Astrocyte (in vitro differentiated cells and primary cell): ENCODE results near the gene TGOLN2. TPM values are rescaled to one million over a fixed set of nuclear protein-coding genes. Genes with fewer than 3 reads are reported as not detected.

Experiments used
- DNase-seq: peaks from one replicate; pipeline ENCODE4 v3.0.0-alpha.2; 2010; ENCODE audit warnings: low read depth
- FAIRE-seq: peaks from 2 replicates; lab custom pipeline; 2011; peaks lifted over from hg19 to GRCh38; lab: Jason Lieb, UNC
- H2AFZ ChIP-seq: 2 replicates; pipeline ENCODE4 v1.6.0; 2012; ENCODE audit warnings: low read depth, low read length, inconsistent platforms
- H3K27ac ChIP-seq: 2 replicates; pipeline ENCODE4 v1.5.1; 2011; ENCODE audit warnings: low read depth, low read length, inconsistent platforms
- H3K27me3 ChIP-seq: 2 replicates; pipeline ENCODE4 v1.6.0; 2011; ENCODE audit warnings: low read length, inconsistent platforms; ENCODE audit not compliant: insufficient read depth
- H3K36me3 ChIP-seq: 2 replicates; pipeline ENCODE4 v1.5.1; 2011; ENCODE audit warnings: low read length, inconsistent platforms; ENCODE audit not compliant: insufficient read depth
- H3K4me1 ChIP-seq: 2 replicates; pipeline ENCODE4 v1.5.1; 2011; ENCODE audit warnings: low read length, inconsistent platforms; ENCODE audit not compliant: insufficient read depth
- H3K4me2 ChIP-seq: 2 replicates; pipeline ENCODE4 v1.6.0; 2012; ENCODE audit warnings: low read length, inconsistent platforms
- H3K4me3 ChIP-seq: 2 replicates; pipeline ENCODE4 v1.5.1; 2011; ENCODE audit warnings: low read depth, mild to moderate bottlenecking, low read length, inconsistent platforms; ENCODE audit not compliant: insufficient read depth
- H3K79me2 ChIP-seq: 2 replicates; pipeline ENCODE4 v1.6.0; 2012; ENCODE audit warnings: mild to moderate bottlenecking, low read length, inconsistent platforms; ENCODE audit not compliant: insufficient read depth
- H3K9ac ChIP-seq: 2 replicates; pipeline ENCODE4 v1.6.0; 2012; ENCODE audit warnings: mild to moderate bottlenecking, low read length, inconsistent platforms
- H3K9me3 ChIP-seq: 2 replicates; pipeline ENCODE4 v1.5.1; 2012; ENCODE audit warnings: low read depth, mild to moderate bottlenecking, low read length, inconsistent platforms; ENCODE audit not compliant: insufficient read depth
- H4K20me1 ChIP-seq: 2 replicates; pipeline ENCODE4 v1.6.0; 2012; ENCODE audit warnings: low read length, inconsistent platforms; ENCODE audit not compliant: insufficient read depth
- H3K27ac Mint-ChIP-seq: one replicate; pipeline ENCODE4 v1.8.0; 2021; ENCODE audit warnings: mild to moderate bottlenecking, mixed read lengths; ENCODE audit not compliant: unreplicated experiment
- H3K27me3 Mint-ChIP-seq: one replicate; pipeline ENCODE4 v1.8.0; 2021; ENCODE audit warnings: low read depth, mixed read lengths; ENCODE audit not compliant: unreplicated experiment
- H3K36me3 Mint-ChIP-seq: one replicate; pipeline ENCODE4 v1.8.0; 2021; ENCODE audit warnings: low read depth, mixed read lengths; ENCODE audit not compliant: unreplicated experiment
- H3K4me1 Mint-ChIP-seq: one replicate; pipeline ENCODE4 v1.8.0; 2021; ENCODE audit warnings: low read depth, mixed read lengths; ENCODE audit not compliant: unreplicated experiment
- H3K4me3 Mint-ChIP-seq: one replicate; pipeline ENCODE4 v1.8.0; 2021; ENCODE audit warnings: mild to moderate bottlenecking, moderate library complexity, mixed read lengths; ENCODE audit not compliant: unreplicated experiment
- H3K9me3 Mint-ChIP-seq: one replicate; pipeline ENCODE4 v1.8.0; 2021; ENCODE audit warnings: mild to moderate bottlenecking, mixed read lengths; ENCODE audit not compliant: unreplicated experiment
- EZH2 ChIP-seq: IDR thresholded peaks from 2 replicates; pipeline ENCODE4 v1.6.1; 2012; ENCODE audit warnings: mild to moderate bottlenecking, low read length, inconsistent platforms; ENCODE audit not compliant: insufficient read depth
- total RNA-seq: library from RNA; stranded (reverse); gene quantifications from 2 replicates; pipeline ENCODE4 v1.2.1, GENCODE V29; 2021
- TF ChIP-seq, protein P1 (sequence below): IDR thresholded peaks from 2 replicates; pipeline ENCODE4 v1.5.1; 2011; ENCODE audit warnings: low read depth, mild to moderate bottlenecking, inconsistent platforms, low read length, moderate library complexity; ENCODE audit not compliant: insufficient read depth

The TGOLN2 gene
- total RNA-seq, 1 donor from 2014 or later: 86.7 TPM

GRCh38 chr2:85273738-85274731 is 53.8 kb downstream of the TGOLN2 start:
- peak; percentile 75 for FAIRE-seq
- Histone ChIP-seq H3K9ac (no peak overlapping the region), H3K79me2 (no peaks in the 10 kb centered on the region), H3K9me3 (no peaks in the 10 kb centered on the region), H4K20me1 (no peaks in the 10 kb centered on the region), H3K36me3 (no peaks in the 10 kb centered on the region), H2AFZ (no peak overlapping the region), H3K4me2 (peak overlapping the region; percentile 48), H3K27me3 (no peaks in the 10 kb centered on the region), H3K4me1 (peaks cover 39% of the 10 kb centered on the region), H3K4me3 (no peak overlapping the region), H3K27ac (no peak overlapping the region)
- no peaks in the 10 kb centered on the region for H3K9me3 Mint-ChIP-seq
- H3K4me3 Mint-ChIP-seq: no peak overlapping the region
- peaks cover 22% of the 10 kb centered on the region for H3K4me1 Mint-ChIP-seq
- H3K36me3 Mint-ChIP-seq: peaks cover 7% of the 10 kb centered on the region
- TF ChIP-seq, protein P1, sequence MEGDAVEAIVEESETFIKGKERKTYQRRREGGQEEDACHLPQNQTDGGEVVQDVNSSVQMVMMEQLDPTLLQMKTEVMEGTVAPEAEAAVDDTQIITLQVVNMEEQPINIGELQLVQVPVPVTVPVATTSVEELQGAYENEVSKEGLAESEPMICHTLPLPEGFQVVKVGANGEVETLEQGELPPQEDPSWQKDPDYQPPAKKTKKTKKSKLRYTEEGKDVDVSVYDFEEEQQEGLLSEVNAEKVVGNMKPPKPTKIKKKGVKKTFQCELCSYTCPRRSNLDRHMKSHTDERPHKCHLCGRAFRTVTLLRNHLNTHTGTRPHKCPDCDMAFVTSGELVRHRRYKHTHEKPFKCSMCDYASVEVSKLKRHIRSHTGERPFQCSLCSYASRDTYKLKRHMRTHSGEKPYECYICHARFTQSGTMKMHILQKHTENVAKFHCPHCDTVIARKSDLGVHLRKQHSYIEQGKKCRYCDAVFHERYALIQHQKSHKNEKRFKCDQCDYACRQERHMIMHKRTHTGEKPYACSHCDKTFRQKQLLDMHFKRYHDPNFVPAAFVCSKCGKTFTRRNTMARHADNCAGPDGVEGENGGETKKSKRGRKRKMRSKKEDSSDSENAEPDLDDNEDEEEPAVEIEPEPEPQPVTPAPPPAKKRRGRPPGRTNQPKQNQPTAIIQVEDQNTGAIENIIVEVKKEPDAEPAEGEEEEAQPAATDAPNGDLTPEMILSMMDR: no peak
- no peak for TF ChIP-seq EZH2
- H3K27me3 Mint-ChIP-seq: no peaks in the 10 kb centered on the region
- H3K27ac Mint-ChIP-seq: peak overlapping the region; percentile 26
- DNase-seq: peak; percentile 78

GRCh38 chr2:85272357-85272756 is 55.4 kb downstream of the TGOLN2 start:
- Histone ChIP-seq H3K9me3 (no peaks in the 10 kb centered on the region), H3K27ac (no peak overlapping the region), H3K4me1 (peaks cover 22% of the 10 kb centered on the region), H4K20me1 (no peaks in the 10 kb centered on the region), H2AFZ (no peak overlapping the region), H3K4me3 (no peak overlapping the region), H3K79me2 (no peaks in the 10 kb centered on the region), H3K9ac (no peak overlapping the region), H3K27me3 (no peaks in the 10 kb centered on the region), H3K4me2 (no peak overlapping the region), H3K36me3 (no peaks in the 10 kb centered on the region)
- TF ChIP-seq, protein P1: no peak
- TF ChIP-seq EZH2: no peak
- Mint-ChIP-seq H3K27me3 (no peaks in the 10 kb centered on the region), H3K4me3 (no peak overlapping the region), H3K9me3 (no peaks in the 10 kb centered on the region), H3K27ac (no peak overlapping the region), H3K36me3 (peaks cover 10% of the 10 kb centered on the region), H3K4me1 (peaks cover 13% of the 10 kb centered on the region)
- DNase-seq (no peak), FAIRE-seq (no peak)

DNA sequence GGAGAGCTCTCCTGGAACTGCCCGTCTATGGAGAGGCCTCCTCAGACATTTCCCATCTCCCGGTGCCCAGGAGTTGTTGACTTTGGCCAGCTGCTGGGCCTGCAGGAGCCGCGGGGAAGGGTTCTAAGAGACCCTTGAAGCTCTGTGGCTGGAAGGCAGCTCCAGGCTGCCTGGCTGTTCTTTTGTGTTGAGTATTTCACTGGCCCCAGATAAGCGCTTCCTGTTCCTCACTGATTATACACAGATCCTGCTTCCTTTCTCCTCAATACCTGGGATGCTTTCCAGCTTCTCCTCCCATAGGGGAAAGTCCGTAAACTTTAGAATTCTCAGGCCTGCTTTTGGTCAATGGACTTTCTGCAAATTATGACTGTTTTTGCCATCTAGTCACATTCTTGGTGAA is 57.8 kb downstream of the TGOLN2 start:
- H4K20me1 ChIP-seq: no peaks in the 10 kb centered on the region
- H3K4me3 Mint-ChIP-seq: no peak overlapping the region
- no peak overlapping the region for H3K27ac Mint-ChIP-seq

More for the DNA sequence above, 57.8 kb downstream of the TGOLN2 start:
- Histone ChIP-seq H3K4me3 (no peak overlapping the region), H3K79me2 (no peaks in the 10 kb centered on the region), H3K36me3 (no peaks in the 10 kb centered on the region), H3K9ac (no peak overlapping the region), H3K9me3 (no peaks in the 10 kb centered on the region), H3K27ac (no peak overlapping the region), H2AFZ (no peak overlapping the region), H3K4me1 (peaks cover 22% of the 10 kb centered on the region), H3K27me3 (no peaks in the 10 kb centered on the region), H3K4me2 (no peak overlapping the region)
- no peak for FAIRE-seq
- H3K27me3 Mint-ChIP-seq: no peaks in the 10 kb centered on the region
- DNase-seq: peak; percentile 22
- H3K4me1 Mint-ChIP-seq: peaks cover 21% of the 10 kb centered on the region
- TF ChIP-seq, protein P1: no peak
- TF ChIP-seq EZH2: no peak
- no peaks in the 10 kb centered on the region for H3K9me3 Mint-ChIP-seq
- H3K36me3 Mint-ChIP-seq: peaks cover 2% of the 10 kb centered on the region
